ENCODE results near the gene AUH. TPM values are rescaled to one million over a fixed set of nuclear protein-coding genes. Genes with fewer than 3 reads are reported as not detected.

The AUH gene
- polyA plus RNA-seq, 3 donors = 4.0 to 9.9 (median 8.4) TPM

- WGBS (ENCODE audit: insufficient coverage) = 100% methylated on average over 4 of the region's 6 CpGs
- no peak overlapping the region for H3K9ac ChIP-seq (ENCODE audit: insufficient read depth, low read length, poor library complexity, severe bottlenecking)
- H3K9me3 Mint-ChIP-seq = peaks cover 0 to 3% (median 0%) of the 10 kb centered on the region in 7 donors
- TF ChIP-seq, protein P1, sequence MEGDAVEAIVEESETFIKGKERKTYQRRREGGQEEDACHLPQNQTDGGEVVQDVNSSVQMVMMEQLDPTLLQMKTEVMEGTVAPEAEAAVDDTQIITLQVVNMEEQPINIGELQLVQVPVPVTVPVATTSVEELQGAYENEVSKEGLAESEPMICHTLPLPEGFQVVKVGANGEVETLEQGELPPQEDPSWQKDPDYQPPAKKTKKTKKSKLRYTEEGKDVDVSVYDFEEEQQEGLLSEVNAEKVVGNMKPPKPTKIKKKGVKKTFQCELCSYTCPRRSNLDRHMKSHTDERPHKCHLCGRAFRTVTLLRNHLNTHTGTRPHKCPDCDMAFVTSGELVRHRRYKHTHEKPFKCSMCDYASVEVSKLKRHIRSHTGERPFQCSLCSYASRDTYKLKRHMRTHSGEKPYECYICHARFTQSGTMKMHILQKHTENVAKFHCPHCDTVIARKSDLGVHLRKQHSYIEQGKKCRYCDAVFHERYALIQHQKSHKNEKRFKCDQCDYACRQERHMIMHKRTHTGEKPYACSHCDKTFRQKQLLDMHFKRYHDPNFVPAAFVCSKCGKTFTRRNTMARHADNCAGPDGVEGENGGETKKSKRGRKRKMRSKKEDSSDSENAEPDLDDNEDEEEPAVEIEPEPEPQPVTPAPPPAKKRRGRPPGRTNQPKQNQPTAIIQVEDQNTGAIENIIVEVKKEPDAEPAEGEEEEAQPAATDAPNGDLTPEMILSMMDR (IDR thresholded peaks at IDR 0.05) = no peak
- H3K9me3 ChIP-seq (replicated peaks in 1 of 2; ENCODE audit: control insufficient read depth in 1 of 2, insufficient read depth in 1 of 2, low read length in 2 of 2) = no peaks in the 10 kb centered on the region
- intact Hi-C loops (cut with micrococcal nuclease) = no loop called here
- H3K36me3 Mint-ChIP-seq = peaks cover 7 to 11% of the 10 kb centered on the region in 2 donors
- H3K36me3 ChIP-seq (replicated peaks in 1 of 2; ENCODE audit: control insufficient read depth in 1 of 2, insufficient read depth in 2 of 2, low read length in 2 of 2) = no peaks in the 10 kb centered on the region
- H3K27me3 ChIP-seq (ENCODE audit: control insufficient read depth in 2 of 2, insufficient read depth in 2 of 2, low read length in 2 of 2) = no peaks in the 10 kb centered on the region
- no peaks in the 10 kb centered on the region for H4K20me1 ChIP-seq (ENCODE audit: insufficient read depth, low read length)
- H3K79me2 ChIP-seq (ENCODE audit: insufficient read depth, low read length) = no peaks in the 10 kb centered on the region
- H3K4me1 ChIP-seq (ENCODE audit: control insufficient read depth in 1 of 2, insufficient read depth in 2 of 2, low read length in 2 of 2) = no peaks in the 10 kb centered on the region
- H3K27ac Mint-ChIP-seq = no peak overlapping the region
- no peak overlapping the region for H2AFZ ChIP-seq (ENCODE audit: insufficient read depth, low read depth, low read length, poor library complexity, severe bottlenecking)
- H3K4me1 Mint-ChIP-seq = no peaks in the 10 kb centered on the region
- no peak overlapping the region for H3K4me3 Mint-ChIP-seq
- H3K4me2 ChIP-seq (replicated peaks; ENCODE audit: extremely low read depth, low read length, poor library complexity, severe bottlenecking) = no peak overlapping the region
- H3K27ac ChIP-seq (ENCODE audit: low read depth in 1 of 2, low read length in 2 of 2) = no peak overlapping the region
- H3K4me3 ChIP-seq (replicated peaks in 1 of 3; ENCODE audit: low read depth in 2 of 3, low read length in 3 of 3) = no peak overlapping the region
- no peak for DNase-seq
- no peaks in the 10 kb centered on the region for H3K27me3 Mint-ChIP-seq (ENCODE audit: low read depth in 3 of 3)
Measured at GRCh38 chr9:91222457-91222856, 139.3 kb downstream of the AUH start.

DNA sequence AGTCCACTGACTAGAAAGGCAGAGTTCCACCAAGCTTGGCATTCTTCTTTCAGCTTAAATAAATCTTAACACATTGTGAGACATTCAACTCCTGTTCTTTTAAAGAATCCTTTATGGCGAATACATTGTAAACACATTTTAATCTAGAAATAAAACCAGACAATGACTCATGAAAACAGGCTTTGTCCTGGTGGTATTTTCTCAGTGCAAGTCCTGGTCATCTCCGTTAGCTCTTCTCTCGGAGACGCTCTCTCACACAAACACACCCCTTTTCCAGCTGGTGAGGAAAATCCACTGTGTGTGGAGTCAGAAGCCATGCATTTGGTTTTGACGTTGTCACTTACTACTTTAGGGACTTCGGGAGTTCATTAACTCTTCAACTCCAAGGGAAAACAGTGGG, 140.4 kb downstream of the AUH start:
- Mint-ChIP-seq H3K4me1 (no peaks in the 10 kb centered on the region), H3K9me3 (peaks cover 0 to 3% (median 0%) of the 10 kb centered on the region in 7 donors), H3K27me3 (ENCODE audit: low read depth in 3 of 3) (no peaks in the 10 kb centered on the region), H3K4me3 (no peak overlapping the region), H3K36me3 (peaks cover 7 to 11% of the 10 kb centered on the region in 2 donors), H3K27ac (no peak overlapping the region)
- Histone ChIP-seq H3K79me2 (ENCODE audit: insufficient read depth, low read length) (no peaks in the 10 kb centered on the region), H3K9me3 (replicated peaks in 1 of 2; ENCODE audit: control insufficient read depth in 1 of 2, insufficient read depth in 1 of 2, low read length in 2 of 2) (no peaks in the 10 kb centered on the region), H3K4me2 (replicated peaks; ENCODE audit: extremely low read depth, low read length, poor library complexity, severe bottlenecking) (no peak overlapping the region), H3K4me3 (replicated peaks in 1 of 3; ENCODE audit: low read depth in 2 of 3, low read length in 3 of 3) (no peak overlapping the region), H4K20me1 (ENCODE audit: insufficient read depth, low read length) (no peaks in the 10 kb centered on the region), H3K36me3 (replicated peaks in 1 of 2; ENCODE audit: control insufficient read depth in 1 of 2, insufficient read depth in 2 of 2, low read length in 2 of 2) (no peaks in the 10 kb centered on the region), H3K4me1 (ENCODE audit: control insufficient read depth in 1 of 2, insufficient read depth in 2 of 2, low read length in 2 of 2) (no peaks in the 10 kb centered on the region), H3K27me3 (ENCODE audit: control insufficient read depth in 2 of 2, insufficient read depth in 2 of 2, low read length in 2 of 2) (no peaks in the 10 kb centered on the region), H2AFZ (ENCODE audit: insufficient read depth, low read depth, low read length, poor library complexity, severe bottlenecking) (no peak overlapping the region), H3K9ac (ENCODE audit: insufficient read depth, low read length, poor library complexity, severe bottlenecking) (no peak overlapping the region), H3K27ac (ENCODE audit: low read depth in 1 of 2, low read length in 2 of 2) (no peak overlapping the region)
- no CpG with 5 or more reads among the region's 6 CpGs for WGBS (ENCODE audit: insufficient coverage)
- TF ChIP-seq, protein P1 (IDR thresholded peaks at IDR 0.05) = no peak
- intact Hi-C loops (cut with micrococcal nuclease) = no loop called here
- no peak for DNase-seq
